ENCODE results near the gene TOM1L2.

TOM1L2 gene

DNA sequence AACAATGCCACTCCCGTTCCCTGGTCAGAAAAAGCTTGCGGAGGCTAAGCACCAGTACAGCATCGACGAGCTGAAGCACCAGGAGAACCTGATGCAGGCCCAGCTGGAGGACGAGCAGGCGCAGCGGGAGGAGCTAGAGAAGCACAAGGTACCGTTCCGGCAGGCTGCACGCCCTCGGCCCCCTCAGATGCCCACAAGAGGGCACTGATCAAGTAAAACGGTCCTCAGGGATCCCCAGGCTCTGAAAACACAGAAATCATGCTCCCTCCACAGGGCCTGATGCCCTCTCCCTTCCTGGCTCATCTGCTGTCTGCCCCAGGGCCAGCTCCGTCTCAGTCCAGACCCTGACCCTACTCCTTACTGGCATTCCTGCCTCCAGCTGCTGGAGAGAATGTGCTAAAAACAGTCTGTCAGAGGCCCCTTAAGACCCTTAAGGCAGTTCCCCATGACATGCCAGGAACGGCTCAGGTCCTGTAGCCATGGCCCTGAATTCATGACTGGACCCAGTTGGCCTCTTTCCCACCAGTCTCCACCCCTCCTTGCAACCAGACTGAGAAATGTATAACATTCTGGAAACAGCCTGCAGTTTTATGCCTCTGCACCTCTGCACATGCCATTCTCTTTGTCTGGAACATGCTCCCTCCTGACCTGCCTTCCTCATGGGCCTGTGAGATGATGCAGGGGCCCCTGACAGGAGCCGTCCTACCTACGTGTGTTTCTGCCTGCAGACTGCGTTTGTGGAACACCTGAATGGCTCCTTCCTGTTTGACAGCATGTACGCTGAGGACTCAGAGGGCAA lies 22.3 kb upstream of the TOM1L2 start:
- DNase-seq, result peak; percentile 7 to 24

DNA sequence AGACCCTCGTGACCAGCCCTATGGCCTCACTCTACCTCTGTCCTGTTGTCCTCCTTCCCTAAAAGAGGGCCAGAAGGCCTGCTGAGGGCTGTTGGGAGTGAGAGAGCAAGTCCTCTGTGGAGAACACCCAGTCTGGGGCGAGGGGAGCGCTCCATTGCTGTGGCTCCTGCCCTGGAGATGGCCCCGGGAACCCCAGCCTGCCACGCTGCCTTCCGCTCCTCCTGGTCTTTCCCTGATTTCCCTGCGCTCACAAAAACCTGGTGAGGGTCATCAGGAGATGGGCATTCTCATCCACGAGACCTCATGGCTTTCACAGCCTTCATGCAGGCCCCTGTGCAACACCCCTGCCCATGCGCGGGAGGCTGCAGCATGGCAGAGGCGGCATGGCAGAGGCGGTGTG lies 21.7 kb upstream of the TOM1L2 start:
- DNase-seq, result no peak

DNA sequence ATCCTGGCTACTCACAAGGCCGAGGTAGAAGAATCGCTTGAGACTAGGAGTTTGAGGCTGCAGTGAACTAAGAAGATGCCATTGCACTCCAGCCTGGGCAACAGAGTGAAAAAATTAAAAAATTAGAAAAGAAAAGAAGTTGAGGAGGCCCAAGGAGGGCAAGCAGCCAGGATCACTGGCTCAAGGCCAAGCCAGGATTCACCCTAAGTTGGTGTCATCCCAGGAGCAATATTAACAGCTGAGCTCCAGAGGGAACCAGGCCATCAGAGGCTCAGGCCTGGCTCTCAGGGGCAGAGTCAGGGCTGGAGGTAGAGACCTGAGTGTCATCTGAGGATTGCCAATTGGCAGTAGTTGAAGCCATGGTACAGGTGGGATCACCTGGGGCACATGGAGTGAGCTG lies 21.2 kb upstream of the TOM1L2 start:
- no peak for DNase-seq

DNA sequence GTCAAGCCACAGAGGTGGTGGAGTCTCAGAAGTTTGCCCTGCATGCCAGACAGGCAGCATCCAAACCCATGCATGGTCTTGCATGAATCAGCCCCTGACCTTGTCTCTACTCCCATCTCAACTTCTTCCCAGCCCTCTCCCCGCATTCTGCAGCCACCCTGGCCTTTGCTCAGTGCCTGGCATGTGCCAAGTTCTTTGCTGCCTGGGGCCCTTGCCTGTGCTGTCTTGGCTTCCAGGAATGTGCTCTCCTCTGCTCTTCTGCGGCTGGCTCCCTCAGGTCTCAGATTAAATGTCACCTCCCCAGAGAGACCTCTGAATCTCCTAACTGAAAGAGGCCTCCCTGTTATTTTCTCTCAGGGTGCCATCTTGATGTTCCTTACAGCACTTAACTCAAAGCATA lies 18.1 kb upstream of the TOM1L2 start:
- no peak for DNase-seq

DNA sequence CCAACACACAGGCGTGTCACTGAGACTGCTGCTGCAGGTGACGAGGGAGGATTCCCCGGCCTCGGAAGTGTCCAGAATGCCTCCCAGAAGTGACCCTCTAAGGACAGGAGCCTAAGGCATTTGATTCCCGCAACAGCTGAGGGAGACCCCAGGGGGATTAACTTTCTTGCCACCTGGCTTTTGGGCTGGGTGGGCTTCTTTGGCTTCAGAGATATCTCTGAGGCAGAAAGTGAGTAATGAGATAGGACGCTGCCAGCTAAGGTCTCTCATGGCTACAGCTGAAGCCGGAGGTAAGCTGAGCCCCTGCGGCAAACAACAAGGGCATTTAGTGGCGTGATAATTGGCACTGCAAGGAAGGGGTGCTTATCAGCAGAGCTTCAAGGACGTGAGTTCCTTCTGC lies 17.4 kb upstream of the TOM1L2 start:
- DNase-seq, result no peak

DNA sequence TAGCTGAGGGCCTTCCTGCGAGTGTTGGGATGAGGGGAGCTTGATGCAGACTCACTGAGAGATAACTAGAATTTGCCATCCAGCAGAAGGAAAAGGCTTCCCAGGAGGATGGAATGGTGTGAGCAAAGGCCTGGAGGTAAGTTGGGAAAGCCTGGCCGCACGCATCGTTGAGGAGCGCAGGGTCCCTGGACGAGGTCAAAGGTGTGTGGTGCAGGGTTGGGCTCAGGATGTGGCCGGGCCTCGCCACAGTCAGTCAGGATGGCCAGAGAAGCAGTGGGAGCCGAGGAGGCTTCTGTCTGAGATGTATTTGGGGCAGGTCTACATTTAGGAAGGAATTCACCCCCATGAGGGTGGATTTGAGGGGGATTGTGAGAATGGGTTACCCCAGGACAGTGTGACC lies 16.9 kb upstream of the TOM1L2 start:
- no peak for DNase-seq

DNA sequence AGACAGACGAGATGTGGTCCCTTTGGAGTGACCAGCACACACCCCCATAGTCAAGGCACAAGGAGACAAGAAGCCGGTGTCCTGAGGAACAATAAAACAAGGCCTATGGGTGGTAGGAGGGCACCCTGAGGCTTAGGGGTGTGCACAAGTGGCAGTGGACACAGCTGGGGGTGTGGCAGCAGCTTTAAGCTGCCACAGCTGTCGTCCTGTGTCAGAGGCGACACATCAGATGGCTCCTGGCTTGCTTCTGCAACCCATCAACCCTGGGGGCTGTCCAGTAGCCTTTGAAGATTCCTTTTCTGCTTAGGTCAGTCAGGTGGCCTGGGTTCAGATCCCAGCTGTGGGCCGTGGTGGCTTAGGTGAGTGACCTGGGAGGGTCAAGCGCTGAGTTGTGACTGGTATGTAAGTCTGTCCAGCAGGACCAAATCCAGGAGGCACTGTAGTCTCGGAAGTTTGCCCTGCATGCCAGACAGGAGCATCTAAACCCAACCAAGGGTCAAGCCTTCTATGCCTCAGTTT lies 16.3 kb upstream of the TOM1L2 start:
- no peak for DNase-seq

DNA sequence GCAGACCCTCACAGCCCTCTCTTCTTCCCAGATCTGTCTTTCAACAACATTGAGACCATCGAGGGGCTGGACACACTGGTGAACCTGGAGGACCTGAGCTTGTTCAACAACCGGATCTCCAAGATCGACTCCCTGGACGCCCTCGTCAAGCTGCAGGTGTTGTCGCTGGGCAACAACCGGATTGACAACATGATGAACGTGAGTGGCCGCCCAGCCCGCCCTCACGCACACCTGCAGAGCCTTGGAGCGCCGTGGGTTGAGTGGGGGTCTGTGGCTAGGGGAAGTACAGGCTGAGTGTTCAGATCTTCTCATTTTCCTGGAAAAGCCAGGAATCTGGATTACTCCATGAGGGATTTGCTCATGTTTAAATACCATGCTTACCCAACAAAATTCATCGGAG lies 15.7 kb upstream of the TOM1L2 start:
- DNase-seq, result no peak

DNA sequence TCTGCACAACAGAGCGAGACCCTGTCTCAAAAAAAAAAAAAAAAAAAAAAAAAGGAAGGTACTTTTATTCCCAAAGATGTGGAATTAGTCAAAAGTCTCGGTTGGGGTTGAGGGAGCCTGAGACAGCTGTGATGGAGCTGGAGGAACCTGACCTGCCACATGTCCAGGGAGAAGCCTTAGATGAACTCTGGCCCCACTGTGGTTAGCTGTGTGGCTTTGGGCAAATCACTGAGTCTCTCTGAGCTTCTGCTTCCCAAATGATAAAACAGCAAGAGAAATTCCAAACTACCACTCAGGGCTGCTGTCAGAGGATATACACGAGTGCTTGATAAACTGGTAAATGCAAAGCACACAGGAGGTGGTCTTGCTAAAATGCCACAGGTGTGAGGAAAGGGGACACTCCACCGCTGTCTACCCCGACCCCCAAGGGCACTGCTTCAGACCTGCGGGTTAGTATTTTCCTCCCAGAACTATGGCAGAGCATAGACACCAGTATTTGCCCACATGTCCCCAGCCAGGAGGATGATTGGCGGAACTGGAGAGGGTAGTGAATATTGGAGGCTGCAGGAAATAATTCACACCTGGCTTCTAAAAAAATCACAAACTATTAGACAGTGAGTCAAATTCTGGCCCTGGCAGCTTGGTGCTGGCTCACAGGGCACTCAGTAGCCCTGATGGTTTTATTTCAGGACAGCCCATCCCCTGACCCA lies 15.1 kb upstream of the TOM1L2 start:
- DNase-seq, result no peak

DNA sequence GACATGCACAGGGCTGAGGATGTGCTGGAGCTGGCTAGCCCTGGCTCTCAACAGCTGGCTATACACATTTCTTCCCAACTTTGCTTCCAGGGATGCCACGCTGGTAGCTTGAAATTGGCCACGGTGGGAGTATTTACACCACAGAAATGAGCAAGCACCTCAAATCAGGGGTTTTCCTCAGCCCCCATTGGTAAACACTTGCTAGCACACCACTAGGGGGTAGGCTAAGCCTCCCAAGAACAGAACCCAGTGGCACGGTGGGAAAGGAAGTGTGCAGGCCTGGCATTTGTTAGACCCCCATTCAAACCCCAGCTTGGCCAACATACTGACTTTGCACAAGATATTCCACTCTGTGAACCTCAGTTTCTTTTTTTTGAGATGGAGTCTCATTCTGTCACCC lies 13.4 kb upstream of the TOM1L2 start:
- DNase-seq, result no peak

DNA sequence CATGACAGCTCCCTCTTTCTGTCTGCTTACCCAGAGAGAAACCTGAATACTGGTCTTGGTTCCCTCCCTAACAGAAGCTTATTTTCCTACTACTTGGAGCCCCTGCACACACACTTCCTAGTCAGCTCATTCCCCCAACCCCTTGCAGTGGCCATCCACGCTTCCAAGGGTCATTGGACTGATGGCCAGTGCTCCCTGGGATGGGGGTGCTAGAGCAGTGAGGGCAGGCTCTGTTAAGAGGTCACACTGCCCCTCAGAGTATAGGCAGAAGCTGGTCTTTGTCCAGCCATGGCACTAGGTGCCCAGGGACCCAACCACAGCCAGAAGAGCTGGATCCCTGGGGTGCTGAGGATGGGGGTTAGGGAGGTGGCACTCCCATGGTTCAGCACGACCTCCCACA lies 13.0 kb upstream of the TOM1L2 start:
- no peak for DNase-seq

DNA sequence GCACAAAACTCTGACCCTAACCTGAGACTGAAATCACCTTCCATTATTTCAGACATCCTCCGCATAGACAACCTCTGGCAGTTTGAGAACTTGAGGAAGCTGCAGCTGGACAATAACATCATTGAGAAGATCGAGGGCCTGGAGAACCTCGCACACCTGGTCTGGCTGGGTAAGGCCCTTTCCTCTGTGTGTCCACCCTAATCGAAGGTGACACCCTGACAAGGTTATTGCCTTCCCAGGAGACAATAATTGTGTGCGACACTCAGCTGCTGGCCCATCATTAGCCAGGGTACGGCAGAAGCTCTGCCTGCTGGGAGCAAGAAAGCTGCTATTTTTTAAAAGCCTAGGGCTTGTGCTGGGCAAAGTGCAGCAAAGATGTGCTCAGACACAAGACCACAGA lies 11.6 kb upstream of the TOM1L2 start:
- DNase-seq, result no peak

DNA sequence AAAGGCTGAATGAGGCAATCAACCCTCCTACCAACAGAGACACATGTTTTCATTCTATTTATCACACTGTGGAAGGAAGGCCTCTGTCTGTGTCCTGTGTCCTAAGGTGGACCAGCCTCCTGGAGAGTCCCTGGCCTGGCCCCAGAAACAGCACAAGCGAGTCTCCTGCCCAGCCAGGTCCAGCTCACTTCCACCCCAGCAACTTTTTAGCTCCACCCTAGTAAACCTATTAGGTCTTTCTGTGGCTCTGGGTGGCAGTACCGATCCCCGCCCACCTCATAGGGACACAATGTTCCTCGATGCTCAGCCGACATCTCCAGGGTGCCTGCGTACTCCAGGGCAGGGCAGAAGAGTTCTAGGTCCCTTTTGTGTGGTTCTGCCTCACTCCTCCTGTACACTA lies 11.2 kb upstream of the TOM1L2 start:
- DNase-seq, result no peak

DNA sequence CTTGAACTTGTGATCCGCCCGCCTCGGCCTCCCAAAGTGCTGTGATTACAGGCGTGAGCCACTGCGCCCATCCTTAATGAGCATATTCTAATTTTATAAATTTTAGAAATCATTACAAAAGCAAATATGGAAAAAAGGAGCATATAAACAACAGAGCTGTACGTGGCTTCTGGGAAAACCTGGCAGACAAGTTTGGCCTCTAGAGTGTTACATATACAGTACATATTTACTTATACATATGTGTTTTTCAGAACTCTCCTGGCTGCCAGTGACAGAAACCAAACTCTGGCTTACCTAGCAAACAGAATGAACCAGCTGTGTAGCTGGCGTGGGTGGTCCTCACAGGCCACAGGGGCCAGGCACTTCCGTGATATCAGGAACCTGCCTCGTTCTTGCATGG lies 10.6 kb upstream of the TOM1L2 start:
- DNase-seq, result no peak

DNA sequence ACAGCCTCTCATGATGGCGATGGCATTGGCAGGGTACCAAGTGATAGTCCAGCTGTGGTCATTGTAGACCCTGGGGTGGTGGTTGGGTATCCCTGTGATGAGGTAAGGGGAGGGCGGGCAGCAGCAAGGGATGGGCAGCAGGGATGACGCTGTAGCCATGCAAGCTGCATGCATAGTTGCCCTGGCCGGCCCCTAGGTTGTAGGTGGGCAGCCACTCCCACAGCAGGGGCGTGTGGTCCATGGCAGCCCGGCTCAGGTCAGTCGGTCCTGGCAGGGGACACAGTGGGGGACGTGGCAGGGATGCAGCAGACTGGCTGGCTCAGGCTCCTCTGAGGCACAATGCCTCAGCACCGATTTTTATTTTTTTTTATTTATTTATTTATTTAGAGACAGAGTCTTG lies 9.1 kb upstream of the TOM1L2 start:
- DNase-seq, result no peak

DNA sequence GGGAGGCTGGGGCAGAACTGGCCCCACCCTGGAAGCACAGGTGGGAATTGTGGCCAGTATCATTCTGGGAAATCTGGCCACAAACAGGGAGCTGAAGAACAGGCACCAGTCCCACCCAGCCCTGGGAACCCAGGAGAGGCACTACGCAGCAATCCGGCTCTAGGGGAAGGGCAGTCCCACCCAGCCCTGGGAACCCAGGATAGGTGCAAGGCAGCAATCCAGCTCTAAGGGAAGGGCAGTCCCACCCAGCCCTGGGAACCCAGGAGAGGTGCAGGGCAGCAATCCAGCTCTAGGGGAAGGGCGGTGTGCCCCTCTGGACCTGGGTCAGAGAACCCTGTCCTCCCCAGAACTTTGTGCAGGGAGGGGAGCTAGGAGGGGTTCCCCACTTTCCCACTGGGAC lies 7.6 kb upstream of the TOM1L2 start:
- DNase-seq, result no peak

DNA sequence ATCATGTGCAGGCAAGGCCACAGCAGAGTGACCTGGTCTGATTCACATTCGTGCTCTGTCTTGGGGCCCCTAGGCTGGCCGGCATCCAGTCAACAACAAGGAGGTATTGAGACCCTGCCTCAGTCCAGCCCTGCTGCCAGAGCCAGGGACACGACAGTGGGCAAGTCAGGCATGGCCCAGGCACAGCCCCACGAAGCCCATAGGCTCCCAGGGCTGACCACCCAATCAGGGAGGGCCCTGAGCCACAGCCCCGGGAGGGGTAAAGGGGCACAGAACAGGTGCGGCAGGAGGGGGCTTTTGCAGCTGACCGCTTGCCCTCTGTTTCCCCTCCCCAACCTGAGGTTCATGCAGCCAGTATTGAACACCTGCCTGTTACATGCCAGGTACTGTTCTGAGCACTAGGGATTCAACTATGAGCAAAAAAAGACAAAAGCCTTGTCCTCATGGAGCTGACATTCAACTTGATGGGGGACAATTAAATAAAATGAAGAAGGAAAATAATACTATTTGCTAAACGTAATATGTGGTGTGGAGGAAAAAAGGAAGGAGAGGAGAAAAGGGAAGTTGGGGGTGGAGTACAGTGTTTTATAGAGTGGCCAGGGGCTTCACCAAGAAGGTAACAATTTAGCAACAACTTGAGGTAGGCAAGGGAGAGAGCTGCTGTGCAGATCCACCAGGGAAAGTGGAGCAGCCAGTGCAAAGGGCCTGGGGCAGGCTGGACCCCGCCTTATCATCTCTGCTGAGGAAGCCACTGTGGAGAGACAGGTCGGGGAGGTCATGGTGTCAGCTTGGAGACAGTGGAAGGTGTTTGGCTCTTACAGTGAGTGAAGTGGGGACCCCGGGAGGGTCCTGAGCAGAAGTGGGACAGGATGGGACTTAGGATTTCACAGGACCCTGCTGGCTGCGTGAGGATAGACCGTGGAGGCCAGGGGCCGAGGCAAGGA lies 6.6 kb upstream of the TOM1L2 start:
- no peak for DNase-seq

DNA sequence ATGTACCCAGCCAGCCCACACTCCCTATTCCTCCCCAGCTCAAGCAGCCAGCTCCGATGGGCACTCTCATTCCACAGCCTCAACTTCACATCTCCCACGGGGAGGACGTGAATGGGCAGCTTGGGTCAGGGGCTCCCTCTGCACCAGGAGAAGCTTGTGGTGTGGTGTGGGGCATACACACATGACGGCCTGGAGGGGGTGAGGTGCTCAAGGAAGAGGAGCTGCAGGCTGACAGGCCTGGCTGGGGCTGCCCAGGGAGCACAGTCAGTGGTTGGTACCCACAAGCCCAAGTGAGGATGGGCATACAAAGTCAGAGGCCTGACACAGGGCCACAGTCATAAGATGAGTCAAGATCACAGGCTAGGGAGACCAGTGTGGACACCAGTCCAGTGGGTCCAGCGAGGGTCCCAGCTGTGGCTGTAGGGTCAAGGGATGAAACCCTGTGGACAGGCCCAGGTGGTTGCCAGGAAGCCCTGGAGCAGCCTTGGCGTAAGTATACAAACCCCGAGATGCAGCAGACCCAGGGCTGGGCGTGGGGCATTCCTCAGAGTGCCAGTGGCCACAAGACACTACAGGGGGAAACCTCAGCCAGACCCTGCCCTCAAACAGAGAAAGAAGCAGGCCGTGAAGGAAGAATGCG lies 4.9 kb upstream of the TOM1L2 start:
- no peak for DNase-seq

DNA sequence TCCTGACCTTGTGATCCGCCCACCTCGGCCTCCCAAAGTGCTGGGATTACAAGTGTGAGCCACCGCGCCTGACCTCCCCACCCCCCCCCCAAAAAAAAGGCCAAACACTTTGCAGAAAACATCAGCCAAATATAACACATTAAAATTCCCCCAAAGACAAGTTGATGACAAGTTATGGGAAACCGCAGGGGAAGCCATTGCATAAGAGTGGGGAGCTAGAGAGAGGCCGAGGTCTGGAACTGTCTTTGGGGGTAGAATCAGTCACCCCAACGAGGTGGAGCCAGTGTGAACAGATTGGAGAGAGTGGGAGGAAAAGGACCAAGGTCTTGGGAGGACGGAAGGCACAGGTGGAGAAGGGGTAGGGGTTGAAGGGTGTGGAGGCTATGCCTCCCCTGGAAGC lies 3.2 kb upstream of the TOM1L2 start:
- DNase-seq, result no peak

DNA sequence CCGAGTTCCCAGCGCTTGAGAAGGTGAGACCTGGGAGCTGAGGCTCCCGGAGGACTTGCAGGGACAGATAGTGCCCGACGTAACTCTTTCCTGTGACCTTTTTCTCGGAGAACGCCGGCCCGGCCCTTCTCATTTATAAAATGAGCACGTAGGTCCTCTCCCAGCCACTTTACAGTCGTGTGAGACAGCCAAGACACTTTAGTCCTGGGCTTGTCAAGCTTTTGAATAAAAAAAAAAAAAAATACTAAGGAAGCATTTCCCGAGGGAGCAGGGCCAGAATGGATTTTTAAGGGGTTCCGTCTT lies 703 bp upstream of the TOM1L2 start:
- no peak for DNase-seq

DNA sequence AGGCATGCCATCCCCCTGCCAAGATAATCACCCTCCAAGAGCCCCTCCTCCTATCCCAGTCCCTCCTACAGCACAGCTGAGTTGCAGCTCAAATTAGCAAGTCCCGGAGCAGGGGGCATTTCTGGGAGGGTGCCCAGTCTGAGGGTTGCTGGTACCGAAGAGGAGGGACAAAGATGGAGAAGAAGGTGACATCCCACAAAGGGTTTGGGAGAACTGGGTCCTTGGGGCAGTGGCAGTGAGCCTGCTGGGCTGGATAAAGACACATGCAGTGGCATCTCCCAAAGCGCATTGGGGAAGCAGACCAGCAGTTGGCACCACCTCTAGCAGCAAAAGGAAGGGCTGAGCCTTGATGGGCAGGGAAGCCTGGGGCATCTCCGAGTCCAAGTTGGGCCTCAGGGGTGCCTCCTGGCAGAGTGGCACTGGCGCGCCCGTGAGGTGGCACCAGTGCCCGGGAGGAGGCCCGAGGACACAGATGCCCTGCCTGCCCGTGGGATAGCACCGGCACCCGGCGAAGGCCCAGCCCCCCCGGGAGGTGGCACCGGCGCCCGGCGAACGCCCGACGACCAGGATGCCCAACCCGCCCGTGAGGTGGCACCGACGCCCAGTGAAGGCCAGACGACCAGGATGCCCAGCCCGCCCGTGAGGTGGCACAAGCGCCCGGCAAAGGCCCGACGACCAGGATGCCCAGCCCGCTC lies 622 bp downstream of the TOM1L2 start:
- DNase-seq, result no peak

DNA sequence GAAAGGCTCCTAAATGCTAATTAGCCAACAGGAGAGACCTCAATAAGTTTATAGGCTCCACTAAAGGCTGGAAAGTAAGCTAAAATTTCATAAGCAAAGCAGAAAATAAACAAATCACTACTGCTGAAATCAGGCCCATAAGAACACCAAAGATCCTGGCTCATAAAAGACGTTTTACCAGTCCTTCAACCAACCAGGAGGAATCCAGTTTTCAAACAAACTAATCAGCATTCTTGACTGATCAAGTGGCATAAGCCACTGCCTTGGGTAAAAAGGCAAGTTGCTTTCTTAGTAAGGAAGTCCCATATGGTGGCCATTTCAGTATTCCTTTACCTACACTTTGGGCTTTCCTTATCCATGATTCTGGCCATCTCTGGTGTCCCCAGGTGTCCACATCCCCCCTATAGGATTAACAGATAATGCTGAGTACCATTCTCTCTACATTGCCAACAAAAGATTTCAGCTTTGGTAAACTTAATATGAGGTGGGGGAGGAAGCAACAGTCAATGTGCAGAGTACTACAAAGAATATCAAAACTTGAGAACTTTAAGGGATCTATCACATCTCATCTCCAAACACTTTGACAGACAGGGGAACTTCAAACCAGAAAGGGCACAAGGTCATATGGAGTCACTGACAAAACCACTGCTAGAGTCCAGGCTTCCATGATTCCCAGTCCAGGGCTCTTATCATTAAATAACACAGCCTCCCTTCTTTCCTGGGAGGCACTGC lies 1.3 kb downstream of the TOM1L2 start:
- DNase-seq, result no peak
